Activated B cell treated with CpG ODN at 0.5 μM for 24 hours (primary cell): ENCODE results near the gene BRD1. TPM values are rescaled to one million over a fixed set of nuclear protein-coding genes. Genes with fewer than 3 reads are reported as not detected.
A peak's percentile ranks its signal among the peaks of the same experiment; 100 is the strongest.

Source experiments
- ATAC-seq: fragments of 200-7000 bp; cut with Tn5 transposase; one replicate; pipeline ENCODE4 v1.10.0; 2021; ENCODE audit warnings: low read depth, mild to moderate bottlenecking, moderate library complexity
- CTCF ChIA-PET: fragments of 350-600 bp; sonication (Branson Sonifier 250); formaldehyde crosslinking; loops from one replicate; lab custom pipeline; 2021; ENCODE audit warnings: antibody characterized with exemption; lab: Charles Lee
- POLR2A ChIA-PET: fragments of 350-600 bp; sonication (Branson Sonifier 250); formaldehyde crosslinking; loops from one replicate; lab custom pipeline; 2021; ENCODE audit warnings: antibody characterized with exemption; lab: Charles Lee
- DNase-seq: peaks from one replicate; pipeline ENCODE4 v3.0.0; 2022
- H3K27ac Mint-ChIP-seq: one replicate; pipeline ENCODE4 v1.8.0; 2020; ENCODE audit warnings: mixed read lengths
- H3K27me3 Mint-ChIP-seq: one replicate; pipeline ENCODE4 v1.8.0; 2021; ENCODE audit warnings: mixed read lengths
- H3K36me3 Mint-ChIP-seq: one replicate; pipeline ENCODE4 v1.8.0; 2021; ENCODE audit warnings: low read depth, mixed read lengths
- H3K4me1 Mint-ChIP-seq: one replicate; pipeline ENCODE4 v1.8.0; 2021; ENCODE audit warnings: mixed read lengths
- H3K4me3 Mint-ChIP-seq: one replicate; pipeline ENCODE4 v1.8.0; 2020; ENCODE audit warnings: mild to moderate bottlenecking, mixed read lengths
- H3K9me3 Mint-ChIP-seq: one replicate; pipeline ENCODE4 v1.8.0; 2020; ENCODE audit warnings: mixed read lengths
- intact Hi-C: fragments of 100-400 bp; cut with micrococcal nuclease; formaldehyde crosslinking; loops from one replicate; pipeline ENCODE4 v1.15.1; 2024
- total RNA-seq: library from RNA; stranded (reverse); gene quantifications from 2 replicates; pipeline ENCODE4 v1.2.3, GENCODE V29; 2022
- TF ChIP-seq, protein P1 (sequence below): fragments of 200-600 bp; IDR thresholded peaks from one replicate; pipeline ENCODE4 v1.8.0; 2022; ENCODE audit warnings: antibody characterized with exemption, mild to moderate bottlenecking

The BRD1 gene
- total RNA-seq, 1 donor from 2014 or later, result 45.8 TPM

GRCh38 chr22:49814856-49815255 lies 12.8 kb downstream of the BRD1 start:
- Mint-ChIP-seq H3K27me3 (no peaks in the 10 kb centered on the region), H3K4me1 (peaks cover 44% of the 10 kb centered on the region), H3K4me3 (no peak overlapping the region), H3K36me3 (peaks cover 59% of the 10 kb centered on the region), H3K27ac (no peak overlapping the region), H3K9me3 (no peaks in the 10 kb centered on the region)
- no peak for DNase-seq
- intact Hi-C loops, result no loop called here
- no peak for ATAC-seq
- TF ChIP-seq, protein P1, sequence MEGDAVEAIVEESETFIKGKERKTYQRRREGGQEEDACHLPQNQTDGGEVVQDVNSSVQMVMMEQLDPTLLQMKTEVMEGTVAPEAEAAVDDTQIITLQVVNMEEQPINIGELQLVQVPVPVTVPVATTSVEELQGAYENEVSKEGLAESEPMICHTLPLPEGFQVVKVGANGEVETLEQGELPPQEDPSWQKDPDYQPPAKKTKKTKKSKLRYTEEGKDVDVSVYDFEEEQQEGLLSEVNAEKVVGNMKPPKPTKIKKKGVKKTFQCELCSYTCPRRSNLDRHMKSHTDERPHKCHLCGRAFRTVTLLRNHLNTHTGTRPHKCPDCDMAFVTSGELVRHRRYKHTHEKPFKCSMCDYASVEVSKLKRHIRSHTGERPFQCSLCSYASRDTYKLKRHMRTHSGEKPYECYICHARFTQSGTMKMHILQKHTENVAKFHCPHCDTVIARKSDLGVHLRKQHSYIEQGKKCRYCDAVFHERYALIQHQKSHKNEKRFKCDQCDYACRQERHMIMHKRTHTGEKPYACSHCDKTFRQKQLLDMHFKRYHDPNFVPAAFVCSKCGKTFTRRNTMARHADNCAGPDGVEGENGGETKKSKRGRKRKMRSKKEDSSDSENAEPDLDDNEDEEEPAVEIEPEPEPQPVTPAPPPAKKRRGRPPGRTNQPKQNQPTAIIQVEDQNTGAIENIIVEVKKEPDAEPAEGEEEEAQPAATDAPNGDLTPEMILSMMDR, result no peak
- POLR2A ChIA-PET, result no interaction called here
- CTCF ChIA-PET, result no interaction called here

DNA sequence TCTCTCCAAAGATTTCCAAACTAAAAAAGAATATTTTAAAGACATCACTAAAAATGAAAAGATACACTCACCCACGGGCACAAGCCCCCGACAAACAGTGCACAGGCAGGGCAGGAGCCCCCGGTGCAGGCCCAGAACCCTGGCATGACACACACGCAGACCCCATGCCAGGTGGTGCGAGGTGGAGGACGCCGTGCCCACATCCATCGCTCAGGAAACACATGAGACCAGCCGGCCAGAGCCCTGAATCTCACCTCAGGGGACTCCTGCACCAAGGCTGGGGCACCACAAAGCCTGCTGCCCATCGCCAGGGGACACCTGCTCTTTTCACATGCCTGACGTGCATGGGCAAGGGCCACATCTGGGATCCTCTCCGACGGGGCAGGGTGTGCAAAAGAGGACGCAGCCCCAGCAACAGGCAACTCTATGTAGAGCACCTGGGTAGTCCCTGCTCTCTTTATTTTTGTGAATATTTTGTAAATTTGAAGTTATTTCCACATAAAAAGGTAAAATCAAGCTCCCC lies 13.4 kb downstream of the BRD1 start:
- ATAC-seq, result no peak
- Mint-ChIP-seq H3K27me3 (no peaks in the 10 kb centered on the region), H3K4me1 (peaks cover 47% of the 10 kb centered on the region), H3K4me3 (no peak overlapping the region), H3K27ac (no peak overlapping the region), H3K36me3 (peaks cover 56% of the 10 kb centered on the region), H3K9me3 (no peaks in the 10 kb centered on the region)
- ChIA-PET CTCF (no interaction called here), POLR2A (no interaction called here)
- TF ChIP-seq, protein P1, result no peak
- intact Hi-C loops, result no loop called here
- DNase-seq, result no peak

- Mint-ChIP-seq H3K4me3 (no peak overlapping the region), H3K27ac (no peak overlapping the region), H3K4me1 (peaks cover 57% of the 10 kb centered on the region), H3K9me3 (no peaks in the 10 kb centered on the region), H3K36me3 (peaks cover 47% of the 10 kb centered on the region), H3K27me3 (no peaks in the 10 kb centered on the region)
- ATAC-seq (no peak), DNase-seq (no peak)
- ChIA-PET POLR2A (no interaction called here), CTCF (interaction anchor here (1.1 kb wide), 1 partner anchor 214 kb away, joined by 3 read pairs; no protein-coding TSS in a partner anchor)
- TF ChIP-seq, protein P1, result no peak
- intact Hi-C loops, result no loop called here
Measured at GRCh38 chr22:49812838-49813237, 14.8 kb downstream of the BRD1 start.

DNA sequence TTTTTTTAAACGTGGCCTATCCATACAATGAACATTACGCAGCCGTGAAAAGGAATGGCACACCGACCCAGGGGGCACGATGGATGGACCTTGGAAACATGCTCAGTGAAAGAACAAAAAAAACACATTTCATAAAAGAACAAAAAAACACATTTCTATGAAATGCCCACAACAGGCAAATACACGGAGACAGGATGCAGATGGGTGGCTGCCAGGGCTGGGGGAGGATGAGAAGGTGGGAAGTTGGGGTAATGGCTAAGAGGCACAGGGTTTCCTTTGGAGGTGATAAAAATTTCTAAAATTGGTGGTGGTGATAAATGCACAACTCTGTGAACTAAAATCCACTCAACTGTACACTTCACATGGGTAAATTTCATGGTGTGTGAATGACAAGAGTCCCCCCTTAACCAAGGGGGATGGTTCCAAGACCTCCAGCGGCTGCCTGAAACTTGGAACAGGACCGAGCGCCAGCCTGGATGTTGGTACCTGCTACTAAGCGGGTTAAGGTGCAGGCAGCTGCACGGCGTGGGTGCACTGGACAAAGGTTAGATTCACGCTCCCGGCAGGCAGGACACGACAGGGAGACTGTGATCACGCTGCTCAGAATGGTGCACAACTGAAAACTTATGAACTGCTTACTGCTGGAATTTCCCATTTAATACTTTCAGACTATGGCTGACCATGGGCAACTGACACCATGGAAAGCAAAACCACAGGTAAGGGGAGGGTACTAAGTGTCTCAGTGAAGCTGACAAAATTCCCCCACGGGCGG lies 16.5 kb downstream of the BRD1 start:
- ChIA-PET POLR2A (interaction anchor here (1.0 kb wide), 1 partner anchor 15 kb away, joined by 3 read pairs; no protein-coding TSS in a partner anchor), CTCF (no interaction called here)
- ATAC-seq (no peak), DNase-seq (no peak)
- Mint-ChIP-seq H3K4me3 (no peak overlapping the region), H3K27ac (no peak overlapping the region), H3K9me3 (no peaks in the 10 kb centered on the region), H3K27me3 (no peaks in the 10 kb centered on the region), H3K4me1 (peaks cover 62% of the 10 kb centered on the region), H3K36me3 (peaks cover 34% of the 10 kb centered on the region)
- intact Hi-C loops, result no loop called here
- TF ChIP-seq, protein P1, result no peak

DNA sequence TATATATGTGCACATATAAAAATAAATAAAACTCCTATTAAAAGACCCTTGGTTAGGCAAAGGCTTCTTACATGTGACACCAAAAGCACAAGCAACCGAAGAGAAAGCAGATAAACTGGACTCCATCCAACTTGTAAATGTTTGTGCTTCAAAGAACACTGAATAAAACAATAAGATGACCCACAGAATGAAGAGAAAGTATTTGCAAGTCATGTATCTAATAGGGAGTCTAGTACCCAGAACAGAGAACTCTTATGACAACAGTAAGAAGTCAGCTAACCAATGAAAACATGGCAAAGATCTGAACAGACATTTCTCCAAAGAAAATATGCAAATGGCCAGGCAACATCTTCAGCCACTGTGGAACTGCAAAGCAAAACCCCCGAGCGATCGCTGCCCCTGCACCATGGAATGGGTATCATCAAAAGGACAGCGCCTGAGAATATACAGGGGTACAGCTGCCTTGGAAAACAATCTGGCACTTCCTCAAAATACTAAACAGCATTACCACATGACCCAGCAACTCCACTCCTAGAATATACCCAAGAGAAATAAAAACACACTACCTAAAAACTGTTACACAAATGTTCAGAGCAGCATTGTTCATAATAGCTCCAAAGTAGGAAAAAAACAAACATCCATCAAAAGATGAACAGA lies 17.2 kb downstream of the BRD1 start:
- ChIA-PET POLR2A (interaction anchor here (1.0 kb wide), 1 partner anchor 16 kb away, joined by 3 read pairs; no protein-coding TSS in a partner anchor), CTCF (no interaction called here)
- ATAC-seq (no peak), DNase-seq (no peak)
- Mint-ChIP-seq H3K9me3 (no peaks in the 10 kb centered on the region), H3K27me3 (no peaks in the 10 kb centered on the region), H3K36me3 (peaks cover 29% of the 10 kb centered on the region), H3K4me3 (peak overlapping the region; percentile 6), H3K4me1 (peaks cover 62% of the 10 kb centered on the region), H3K27ac (peak overlapping the region; percentile 32)
- intact Hi-C loops, result no loop called here
- TF ChIP-seq, protein P1, result no peak
